HG02763 (cell line): ENCODE data around the gene ASPG.

Source experiments
- ATAC-seq: cut with Tn5 transposase; IDR thresholded peaks from one replicate; pipeline ENCODE4 v1.9.1; 2021; ENCODE audit warnings: mild to moderate bottlenecking, moderate library complexity; ENCODE audit not compliant: unreplicated experiment

The ASPG gene

DNA sequence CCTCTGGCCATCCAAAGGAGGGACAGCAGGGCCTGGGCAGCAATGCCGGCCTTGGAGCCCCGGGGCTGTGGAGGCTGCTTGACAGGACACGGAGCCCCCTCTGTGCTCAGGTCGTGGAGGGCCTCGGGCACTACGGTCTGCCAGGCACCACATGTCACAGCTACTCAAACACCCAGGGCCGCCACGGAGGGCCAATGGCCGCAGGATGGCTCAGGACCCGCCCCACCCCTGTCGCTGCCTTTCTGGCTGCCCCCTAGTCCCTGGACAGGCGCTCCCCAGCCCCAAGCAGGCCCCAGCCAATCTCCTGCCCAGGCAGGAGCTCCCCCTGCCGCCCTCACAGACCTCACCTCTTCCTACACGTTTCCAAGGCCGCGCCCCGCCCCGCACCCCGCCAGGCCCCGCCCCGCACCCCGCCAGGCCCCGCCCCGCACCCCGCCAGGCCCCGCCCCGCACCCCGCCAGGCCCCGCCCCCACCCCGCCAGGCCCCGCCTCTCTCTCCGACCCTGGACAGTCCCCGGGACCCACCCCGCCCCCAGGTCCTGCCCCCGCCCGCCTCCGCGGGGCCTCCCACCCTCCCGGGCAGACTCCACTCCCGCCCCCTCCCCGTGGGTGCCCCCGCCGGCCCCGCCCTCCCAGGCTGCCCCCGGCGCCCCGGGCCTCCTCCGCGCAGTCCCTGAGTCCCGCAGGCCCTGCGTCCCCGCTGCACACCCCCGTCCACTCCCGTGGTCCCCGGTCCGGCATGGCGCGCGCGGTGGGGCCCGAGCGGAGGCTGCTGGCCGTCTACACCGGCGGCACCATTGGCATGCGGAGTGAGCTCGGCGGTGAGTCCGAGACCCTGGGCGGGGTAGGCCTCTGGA lies at the start of gene ASPG:
TSS of gene ASPG (plus strand) at position 669 of the 857 bp plus-strand sequence. CDS start at position 740, 71 bp downstream.
- ATAC-seq: no peak

DNA sequence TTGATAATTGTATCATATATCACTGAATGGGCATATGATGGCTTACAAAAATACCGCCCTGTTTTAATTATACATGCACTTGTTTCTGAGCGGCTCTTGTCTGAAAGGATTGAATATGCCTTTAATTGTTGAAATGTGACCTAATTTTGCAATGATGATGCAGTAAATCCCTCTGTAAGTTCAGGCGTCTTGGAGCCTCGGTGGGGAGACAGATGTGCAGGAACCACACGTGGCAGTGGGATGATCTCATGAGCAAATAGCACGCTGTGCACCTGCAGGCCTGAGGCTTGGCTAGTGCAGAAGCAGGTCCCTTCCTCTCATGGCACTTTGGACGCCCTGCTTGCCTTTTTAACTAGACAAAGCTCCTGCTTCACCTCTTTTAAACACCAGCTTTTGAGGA lies 49.3 kb upstream of the ASPG start:
- ATAC-seq: no peak

DNA sequence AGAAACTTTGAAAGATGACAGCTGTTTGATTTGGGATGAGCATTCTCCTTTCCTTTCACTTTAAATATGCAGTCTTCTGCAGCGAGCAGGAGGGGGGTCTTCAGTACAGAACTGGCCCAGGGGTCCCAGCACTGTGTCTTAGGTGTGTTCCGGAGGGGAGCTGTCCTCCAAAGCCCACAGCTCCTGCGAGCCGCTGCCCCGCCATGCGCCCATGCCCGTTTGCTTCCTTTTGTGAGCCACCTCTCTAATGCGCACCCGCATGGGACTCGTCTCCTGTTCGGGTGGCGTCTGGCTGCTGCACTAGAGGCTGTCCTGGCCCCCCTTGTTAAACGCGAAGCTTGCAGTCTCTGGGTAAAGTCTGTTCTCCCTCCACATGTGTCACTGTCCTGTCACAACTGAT lies 48.4 kb upstream of the ASPG start:
- no peak for ATAC-seq

DNA sequence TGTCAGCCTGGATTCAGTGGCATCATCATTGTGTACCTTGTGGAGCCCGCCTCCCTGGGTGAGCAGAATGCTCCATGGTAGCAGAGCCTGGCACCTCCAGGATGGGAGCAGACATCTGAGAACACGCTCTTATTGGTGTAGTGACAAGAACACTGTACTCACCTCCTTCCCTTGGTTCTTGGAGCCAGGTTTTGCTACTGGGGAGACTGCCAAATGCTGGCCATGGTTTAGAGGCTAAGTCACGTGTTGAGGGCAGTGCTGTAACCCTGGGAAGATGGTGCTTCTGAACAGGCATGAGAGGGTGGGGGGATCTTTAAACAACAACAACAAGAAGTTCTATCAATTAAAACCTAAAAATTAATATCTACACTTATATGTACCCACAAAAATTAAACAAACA lies 47.6 kb upstream of the ASPG start:
- no peak for ATAC-seq

DNA sequence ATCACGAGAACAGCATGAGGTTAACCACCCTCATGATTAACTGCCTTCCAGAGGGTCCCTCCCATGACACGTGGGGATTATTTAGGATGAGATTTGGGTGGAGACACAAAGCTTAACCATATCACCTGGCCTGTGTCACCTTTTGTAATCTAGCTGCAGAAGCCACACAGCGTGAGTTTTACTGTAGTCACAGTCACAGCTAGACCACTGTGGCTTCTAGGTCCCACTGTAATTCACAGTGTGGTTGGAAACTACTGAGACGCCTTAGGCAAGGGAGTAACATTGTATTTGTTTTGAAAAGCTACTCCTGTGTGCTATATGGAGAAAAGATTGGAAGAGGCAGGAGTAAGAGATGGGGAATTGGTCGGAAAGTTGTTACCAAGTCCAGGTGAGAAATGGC lies 46.3 kb upstream of the ASPG start:
- ATAC-seq: no peak

DNA sequence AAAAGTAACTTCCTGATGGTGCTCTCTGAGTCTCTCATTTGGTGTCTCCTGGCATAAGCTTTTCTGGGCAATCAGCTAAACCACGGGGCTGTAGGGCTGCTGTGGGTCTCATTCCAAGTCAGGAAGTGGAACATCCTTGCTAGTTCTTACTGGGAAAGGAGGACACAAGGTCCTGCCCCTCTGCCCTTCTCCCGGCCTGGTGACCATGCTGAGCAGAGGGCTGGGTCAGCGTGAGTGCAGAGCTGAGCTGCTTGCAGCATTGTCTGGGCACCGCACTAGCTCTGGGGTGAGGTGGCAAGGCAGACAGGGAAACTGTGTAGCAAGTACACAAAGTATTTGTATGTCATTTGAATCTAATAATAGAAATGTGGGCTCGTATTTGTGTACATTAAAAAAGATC lies 45.0 kb upstream of the ASPG start:
- no peak for ATAC-seq

DNA sequence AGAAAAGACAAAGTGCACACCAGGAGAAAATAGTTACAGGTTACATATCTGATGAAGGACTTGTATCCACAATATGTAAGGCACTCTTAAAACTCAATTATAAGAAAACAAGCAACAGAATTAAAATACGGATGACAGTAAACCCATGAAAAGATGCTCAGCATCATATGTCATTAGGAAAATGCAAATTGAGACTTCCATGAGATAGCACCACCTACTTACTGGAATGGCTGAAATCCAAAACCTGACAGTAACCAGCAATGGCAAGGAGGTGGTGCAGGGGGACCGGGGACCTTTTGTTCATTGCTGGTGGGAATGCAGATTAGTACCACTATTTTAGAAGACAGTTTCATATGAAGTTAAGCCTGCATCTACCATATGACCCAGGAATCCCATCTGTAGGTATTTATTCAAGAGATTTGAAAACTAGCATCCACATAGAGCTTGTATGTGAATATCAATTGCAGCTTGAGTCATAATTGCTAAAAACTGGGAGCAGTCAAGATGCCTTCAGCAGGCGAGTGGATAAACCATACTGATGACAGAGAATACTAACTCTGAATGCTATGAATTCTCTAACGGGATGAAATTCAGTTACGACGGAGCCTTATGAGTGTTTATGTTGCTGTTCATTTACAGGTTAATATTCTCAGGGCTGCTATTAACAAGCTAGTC lies 43.9 kb upstream of the ASPG start:
- ATAC-seq: no peak

DNA sequence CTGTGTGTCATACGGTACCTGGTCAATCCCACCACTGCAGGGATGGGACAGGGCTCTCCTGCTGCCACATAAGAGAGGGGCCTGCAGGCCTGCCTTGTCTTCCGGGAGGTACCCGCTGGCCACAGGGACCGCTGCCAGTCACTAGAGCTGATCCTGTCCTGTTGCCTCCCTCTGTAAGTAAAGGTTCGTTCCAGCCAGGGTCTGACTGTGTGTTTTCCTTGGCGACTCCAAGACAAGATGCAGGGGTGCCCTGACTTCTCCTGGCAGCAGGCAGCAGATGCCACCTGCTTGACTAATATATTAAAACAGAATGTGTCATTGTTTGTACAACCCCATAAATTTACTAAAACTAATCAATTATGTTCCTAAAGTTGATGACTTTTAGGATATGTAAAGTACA lies 41.5 kb upstream of the ASPG start:
- ATAC-seq: no peak

DNA sequence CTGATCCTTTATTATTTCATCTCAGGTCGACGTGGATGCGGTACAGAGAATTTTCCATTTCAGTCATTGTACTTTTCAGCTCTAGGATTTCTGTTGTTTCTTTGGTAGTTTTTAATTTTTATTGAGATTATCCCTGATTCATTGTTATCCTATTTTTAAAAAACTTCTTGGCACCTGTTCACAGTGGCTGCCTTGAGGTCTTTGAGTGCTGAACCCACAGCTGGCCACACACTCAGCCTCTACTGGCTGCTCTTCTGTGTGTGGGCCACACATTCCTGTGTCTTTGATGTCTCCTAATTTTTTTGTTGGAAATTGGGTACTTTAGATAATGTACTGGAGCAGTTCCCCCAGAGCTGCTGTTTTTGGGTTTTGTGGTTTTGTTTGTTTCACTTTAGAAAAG lies 37.7 kb upstream of the ASPG start:
- no peak for ATAC-seq

DNA sequence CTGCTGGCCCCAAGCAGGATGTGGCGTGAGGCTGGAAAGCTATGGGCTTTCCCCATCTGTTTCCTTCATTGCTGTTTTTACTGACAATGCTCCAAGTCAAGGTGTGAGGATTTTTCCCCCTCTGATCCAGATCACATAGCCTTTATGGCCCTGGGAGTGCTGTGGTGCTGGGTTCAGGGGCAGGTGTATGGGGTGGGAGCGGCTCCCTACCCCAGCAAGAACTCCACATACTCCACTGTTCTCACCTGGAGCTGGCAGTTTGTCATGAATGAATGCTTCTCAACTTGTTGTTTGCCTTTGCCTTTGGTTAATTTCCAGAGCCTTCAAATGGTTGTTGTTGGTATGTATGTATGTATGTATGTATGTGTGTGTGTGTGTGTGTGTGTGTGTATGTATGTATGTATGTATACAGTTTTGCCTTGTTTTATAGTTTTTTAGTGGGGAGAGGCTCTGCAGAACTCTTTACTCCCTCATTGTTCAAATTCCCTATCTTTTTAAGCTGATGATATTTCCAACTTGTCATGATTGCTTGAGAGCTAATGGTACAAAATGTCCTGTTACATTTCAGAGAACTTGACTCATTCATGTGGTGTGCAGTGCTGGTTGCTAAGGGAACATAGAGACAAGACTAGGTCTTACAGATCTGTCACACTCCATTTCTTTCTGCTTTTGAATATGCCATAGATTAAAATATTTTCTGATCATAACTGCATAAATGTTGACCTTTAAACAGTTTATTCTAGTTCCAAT lies 36.6 kb upstream of the ASPG start:
- ATAC-seq: no peak

DNA sequence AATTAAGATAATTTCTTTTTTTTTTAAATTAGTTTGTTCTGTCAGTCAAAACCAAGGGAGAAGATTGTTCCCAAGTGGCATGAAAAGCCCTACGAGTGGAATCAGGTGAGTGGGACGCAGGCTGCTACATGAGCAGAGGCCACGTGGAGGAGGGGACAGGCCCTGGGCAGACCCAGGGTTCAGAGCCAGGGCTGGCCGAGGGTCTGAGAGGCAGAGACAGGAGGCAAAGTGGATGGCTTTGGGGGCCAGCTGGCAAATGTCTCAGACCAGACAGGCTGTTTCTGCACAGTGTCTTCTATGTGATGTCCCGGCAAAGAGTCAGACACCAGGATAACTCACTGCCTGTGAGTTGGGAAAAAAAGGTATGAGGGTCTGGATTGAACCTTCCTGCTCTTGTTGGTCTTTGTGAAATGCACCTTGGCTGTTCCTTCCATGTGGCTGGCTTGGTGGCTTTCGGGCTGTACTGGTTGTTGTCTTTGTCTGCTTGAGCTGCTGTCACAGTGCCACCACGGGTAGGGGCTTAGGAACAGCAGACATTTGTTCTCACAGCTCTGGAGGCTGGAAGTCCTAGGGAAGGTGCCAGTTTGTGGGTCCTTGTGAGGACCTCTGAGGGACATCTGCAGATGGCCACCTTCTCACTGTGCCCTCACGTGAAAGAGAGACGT lies 35.8 kb upstream of the ASPG start:
- no peak for ATAC-seq

DNA sequence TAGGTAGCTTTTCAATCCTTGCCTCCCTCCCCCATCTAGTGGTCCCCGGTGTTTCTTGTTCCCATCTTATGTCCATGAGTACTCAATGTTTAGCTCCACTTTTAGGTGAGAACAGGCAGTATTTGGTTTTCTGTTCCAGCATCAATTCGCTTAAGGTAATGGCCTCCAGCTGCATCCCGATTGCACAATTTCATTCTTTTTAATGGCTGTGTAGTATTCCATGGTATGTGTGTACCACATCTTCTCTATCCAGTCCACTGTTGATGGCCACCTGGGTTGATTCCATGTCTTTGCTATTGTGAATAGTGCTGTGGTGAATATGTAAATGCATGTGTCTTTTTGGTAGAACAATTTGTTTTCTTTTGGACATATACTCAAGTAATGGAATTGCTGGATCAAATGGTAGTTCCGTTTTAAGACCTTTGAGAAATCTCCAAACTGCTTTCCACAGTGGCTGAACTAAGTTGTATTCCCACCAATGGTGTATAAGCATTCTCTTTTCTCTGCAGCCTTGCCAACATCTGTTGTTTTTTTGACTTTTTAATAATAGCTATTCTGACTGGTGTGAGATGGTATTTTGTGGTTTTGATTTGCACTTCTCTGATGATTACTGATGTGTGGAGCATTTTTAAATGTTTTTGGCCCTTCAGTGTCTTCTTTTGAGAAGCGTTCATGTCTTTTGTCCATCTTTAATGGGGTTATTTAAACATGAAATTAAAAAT lies 34.2 kb upstream of the ASPG start:
- ATAC-seq: no peak

DNA sequence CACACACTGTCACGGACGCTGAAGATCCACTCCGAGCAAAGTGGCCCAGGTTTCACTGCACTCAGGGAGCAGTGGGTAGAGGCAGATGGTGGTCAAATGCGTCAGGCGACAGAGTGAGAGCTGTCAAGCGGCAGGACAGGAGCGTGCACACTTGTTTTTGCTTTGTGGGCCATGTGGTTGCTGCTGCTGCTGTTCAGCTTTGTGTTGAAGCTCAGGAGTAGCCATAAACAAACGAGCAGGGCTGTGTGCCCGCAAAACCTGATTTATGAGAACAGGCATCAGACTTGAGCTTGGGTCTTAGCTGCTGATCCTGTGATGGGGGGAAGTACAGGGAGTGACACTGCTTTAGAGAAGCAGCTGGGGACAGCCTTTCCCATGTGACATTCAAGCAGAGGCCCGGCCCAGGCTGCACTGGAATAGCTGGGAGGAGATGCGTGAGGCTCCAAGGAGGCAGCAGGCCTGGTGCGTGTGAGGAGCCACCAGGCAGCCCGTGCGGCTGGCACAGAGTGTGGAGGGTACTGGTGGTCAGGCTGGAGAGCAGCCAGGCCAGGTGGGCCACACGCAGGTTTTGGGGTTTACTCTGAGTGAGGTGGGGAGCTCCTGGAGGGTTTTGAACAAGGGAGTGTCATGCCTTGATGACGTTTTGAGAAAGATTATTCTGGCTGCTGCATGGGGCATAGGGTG lies 31.1 kb upstream of the ASPG start:
- ATAC-seq: no peak

DNA sequence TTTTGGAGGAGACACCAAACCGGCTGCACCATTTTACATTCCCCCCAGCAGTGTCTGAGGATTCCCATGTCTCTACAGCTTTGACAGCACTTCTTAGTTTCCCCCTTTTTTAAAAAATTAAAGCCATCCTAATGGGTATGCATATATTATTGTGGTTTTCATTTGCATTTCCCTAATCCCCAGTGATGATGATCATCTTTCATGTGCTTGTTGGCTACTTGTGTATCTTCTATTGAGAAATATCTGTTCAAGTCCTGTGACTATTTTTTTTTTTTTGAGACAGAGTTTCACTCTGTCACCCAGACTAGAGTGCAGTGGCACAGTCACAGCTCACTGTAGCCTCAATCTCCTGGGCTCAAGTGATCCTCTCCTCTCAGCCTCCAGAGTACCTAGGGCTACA lies 23.2 kb upstream of the ASPG start:
- no peak for ATAC-seq

DNA sequence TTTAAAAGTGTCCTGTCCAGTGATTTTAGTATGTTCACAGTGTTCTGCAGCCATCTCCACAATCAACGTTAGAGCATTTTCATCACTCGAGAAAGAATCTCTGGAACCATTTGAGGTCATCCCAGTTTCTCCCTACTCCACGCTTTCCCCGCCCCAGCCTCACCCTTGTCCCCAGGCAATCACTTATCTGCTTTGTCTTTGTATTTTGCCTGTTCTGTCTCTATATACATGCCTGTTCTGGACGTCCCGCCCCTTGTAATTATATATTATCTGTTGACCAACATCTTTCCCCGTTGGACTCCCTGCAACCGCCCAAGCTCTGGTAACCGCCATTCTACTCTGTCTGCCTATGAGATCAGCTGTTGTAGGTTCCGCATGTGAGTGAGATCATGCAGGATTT lies 21.5 kb upstream of the ASPG start:
- ATAC-seq: no peak

DNA sequence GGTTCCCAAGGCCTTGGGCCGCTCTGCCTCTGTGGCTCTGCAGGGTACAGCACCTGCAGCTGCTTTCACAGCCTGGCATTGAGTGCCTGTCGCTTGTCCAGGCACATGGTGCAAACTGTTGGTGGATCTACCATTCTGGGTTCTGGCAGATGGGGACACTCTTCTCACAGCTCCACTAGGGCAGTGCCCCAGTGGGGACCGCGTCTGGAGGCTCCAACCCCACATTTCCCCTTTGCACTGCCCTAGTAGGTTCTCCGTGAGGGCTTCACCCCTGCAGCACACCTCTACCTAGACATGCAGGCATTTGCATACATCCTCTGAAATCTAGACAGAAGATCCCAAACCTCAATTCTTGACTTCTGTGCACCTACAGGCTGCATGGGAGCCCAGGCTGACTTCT lies 19.2 kb upstream of the ASPG start:
- ATAC-seq: no peak

DNA sequence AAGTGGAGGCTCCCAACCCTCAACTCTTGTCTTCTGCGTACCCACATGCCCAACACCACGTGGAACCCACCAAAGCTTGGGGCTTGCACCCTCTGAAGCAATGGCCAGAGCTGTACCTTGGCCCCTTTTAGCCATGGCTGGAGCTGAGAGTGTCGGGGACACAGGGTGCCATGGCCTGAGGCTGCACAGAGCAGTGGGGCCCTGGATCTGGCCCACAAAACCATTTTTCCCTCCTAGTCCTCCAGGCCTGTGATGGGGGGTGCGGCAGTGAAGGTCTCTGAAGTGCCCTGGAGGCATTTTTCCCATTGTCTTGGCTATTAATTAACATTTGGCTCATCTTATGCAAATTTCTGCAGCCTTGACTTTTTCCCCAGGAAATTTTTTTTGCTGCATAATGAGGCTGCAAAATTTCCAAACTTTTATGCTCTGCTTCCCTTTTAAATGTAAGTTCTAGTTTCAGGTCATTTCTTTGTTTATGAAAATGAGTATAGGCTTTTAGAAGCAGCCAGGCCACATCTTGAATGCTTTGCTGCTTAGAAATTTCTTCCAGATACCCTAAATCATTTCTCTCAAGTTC lies 18.7 kb upstream of the ASPG start:
- no peak for ATAC-seq

DNA sequence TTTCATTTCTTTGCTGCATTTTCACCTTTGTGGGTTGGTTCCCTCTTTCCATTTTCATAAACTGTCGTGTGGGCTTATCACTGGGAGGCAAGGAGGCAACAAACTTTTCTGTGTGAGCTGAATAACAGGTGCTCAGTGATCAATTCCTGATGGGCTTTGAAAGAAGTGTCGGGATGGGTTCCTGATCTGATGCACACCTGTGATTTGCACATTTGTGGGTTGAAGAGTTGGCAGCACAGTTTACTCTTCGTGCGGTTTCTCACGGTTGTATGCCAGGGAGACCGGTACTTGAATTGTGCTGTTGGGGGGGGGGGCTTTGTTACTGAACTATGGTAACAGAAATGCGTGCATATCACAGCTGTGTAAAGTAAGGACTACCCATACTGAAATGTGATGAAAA lies 16.0 kb upstream of the ASPG start:
- no peak for ATAC-seq

DNA sequence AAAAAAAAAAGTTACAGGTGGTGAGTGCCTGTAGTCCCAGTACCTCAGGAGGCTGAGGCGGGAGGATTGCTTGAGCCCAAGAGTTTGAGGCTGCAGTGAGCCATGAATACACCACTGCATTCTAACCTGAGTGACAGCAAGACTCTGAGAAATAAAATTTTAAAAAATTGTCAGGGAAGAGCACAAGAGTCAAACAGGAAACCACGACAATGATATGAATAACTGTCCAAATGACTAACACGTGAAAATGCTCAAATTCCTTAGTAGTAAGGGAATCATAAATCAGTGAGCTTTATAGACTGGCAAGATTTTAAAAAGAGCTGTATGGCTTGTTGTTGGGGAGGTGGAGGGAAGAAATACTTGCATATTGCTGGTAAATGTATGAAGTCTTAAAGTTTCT lies 12.9 kb upstream of the ASPG start:
- no peak for ATAC-seq

DNA sequence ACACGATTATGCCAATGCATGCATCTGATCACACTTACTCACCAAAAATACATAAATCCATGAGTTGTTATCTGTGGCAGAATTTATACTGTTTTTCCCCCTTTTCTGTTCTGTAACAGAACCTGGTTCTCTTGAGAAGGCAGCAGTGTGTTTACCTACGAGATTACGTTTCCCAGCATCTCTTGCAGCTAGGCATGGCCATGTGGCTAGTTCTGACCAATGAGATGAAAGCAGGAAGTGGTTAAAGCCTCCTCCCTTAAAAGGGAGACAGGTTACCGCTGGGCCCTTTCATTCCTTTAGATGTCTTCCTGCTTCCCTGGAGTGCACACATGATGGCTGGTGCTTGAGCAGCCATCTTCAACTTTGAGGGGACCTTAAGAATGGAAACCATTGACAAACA lies 11.7 kb upstream of the ASPG start:
- ATAC-seq: no peak
